HUES48 (cell line): ENCODE data around the gene TAB2.
A peak's percentile ranks its signal among the peaks of the same experiment; 100 is the strongest.
"Not testable (repeated sequence)": the region's sequence is repeated elsewhere in the genome, so short reads cannot be mapped to it uniquely, and the experiment has no call there.

Experiments used
- H3K27ac ChIP-seq: one replicate; pipeline ENCODE4 v1.7.0; 2013; ENCODE audit warnings: low read depth, low read length, inconsistent platforms
- H3K27me3 ChIP-seq: 2 replicates; pipeline ENCODE4 v1.6.1; 2013; ENCODE audit warnings: mild to moderate bottlenecking, low read length; ENCODE audit not compliant: control insufficient read depth, insufficient read depth
- H3K36me3 ChIP-seq: 2 replicates; pipeline ENCODE4 v1.6.1; 2013; ENCODE audit warnings: low read length; ENCODE audit not compliant: control insufficient read depth, insufficient read depth
- H3K4me1 ChIP-seq: 2 replicates; pipeline ENCODE4 v1.6.1; 2013; ENCODE audit warnings: mild to moderate bottlenecking, low read length; ENCODE audit not compliant: control insufficient read depth, insufficient read depth
- H3K4me3 ChIP-seq: 2 replicates; pipeline ENCODE4 v1.5.1; 2013; ENCODE audit warnings: mild to moderate bottlenecking, low read depth, low read length
- H3K9ac ChIP-seq: 2 replicates; pipeline ENCODE4 v1.6.1; 2013; ENCODE audit warnings: mild to moderate bottlenecking, low read depth, low read length, moderate library complexity
- H3K9me3 ChIP-seq: 2 replicates; pipeline ENCODE4 v1.6.1; 2013; ENCODE audit warnings: low read length; ENCODE audit not compliant: control insufficient read depth, insufficient read depth

Gene TAB2

DNA sequence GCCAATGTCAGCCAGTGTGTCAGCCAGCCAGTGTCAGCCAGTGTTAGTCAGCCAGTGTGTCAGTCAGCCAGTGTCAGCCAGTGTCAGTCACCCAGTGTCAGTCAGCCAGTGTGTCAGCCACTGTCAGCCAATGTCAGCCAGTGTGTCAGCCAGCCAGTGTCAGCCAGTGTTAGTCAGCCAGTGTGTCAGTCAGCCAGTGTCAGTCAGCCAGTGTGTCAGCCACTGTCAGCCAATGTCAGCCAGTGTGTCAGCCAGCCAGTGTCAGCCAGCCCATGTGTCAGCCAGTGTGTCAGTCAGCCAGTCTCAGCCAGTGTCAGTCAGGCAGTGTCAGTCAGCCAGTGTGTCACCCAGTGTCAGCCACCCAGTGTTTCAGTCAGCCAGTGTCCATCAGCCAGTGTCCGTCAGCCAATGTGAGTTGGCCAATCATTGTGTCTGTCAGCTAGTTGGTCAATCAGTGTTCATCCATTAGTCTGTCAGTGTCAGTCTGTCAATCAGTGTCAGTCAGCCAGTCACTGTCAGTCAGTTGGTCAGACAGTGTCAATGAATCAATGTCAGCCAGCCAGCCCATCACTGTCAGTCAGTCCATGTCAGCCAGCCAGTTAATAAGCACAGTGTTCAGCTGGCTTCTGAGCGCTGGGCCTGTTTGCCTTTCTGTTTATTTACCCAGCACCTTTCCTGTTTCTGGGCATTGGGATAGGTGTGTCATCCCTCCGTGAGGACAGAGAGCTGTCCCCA is 127.0 kb downstream of the TAB2 start:
- not testable (repeated sequence) for H3K4me3 ChIP-seq, H3K9ac ChIP-seq, H3K27me3 ChIP-seq, H3K27ac ChIP-seq, H3K4me1 ChIP-seq, H3K9me3 ChIP-seq, H3K36me3 ChIP-seq

- Histone ChIP-seq H3K36me3 (no peaks in the 10 kb centered on the region), H3K4me3 (no peak overlapping the region), H3K4me1 (no peaks in the 10 kb centered on the region), H3K27ac (no peak overlapping the region), H3K9me3 (no peaks in the 10 kb centered on the region), H3K27me3 (peaks cover 9% of the 10 kb centered on the region), H3K9ac (no peak overlapping the region)
Measured at GRCh38 chr6:149445095-149445466, 127.6 kb downstream of the TAB2 start.

- Histone ChIP-seq H3K27ac (no peak overlapping the region), H3K9me3 (no peaks in the 10 kb centered on the region), H3K9ac (no peak overlapping the region), H3K4me1 (no peaks in the 10 kb centered on the region; the same call in 1 of the 2 replicates), H3K36me3 (no peaks in the 10 kb centered on the region), H3K4me3 (no peak overlapping the region), H3K27me3 (peaks cover 14% of the 10 kb centered on the region)
Measured at GRCh38 chr6:149445573-149445972, 128.1 kb downstream of the TAB2 start.

GRCh38 chr6:149446791-149447376 is 129.4 kb downstream of the TAB2 start:
- H3K9ac ChIP-seq = no peak overlapping the region
- H3K4me3 ChIP-seq = no peak overlapping the region
- H3K4me1 ChIP-seq = no peaks in the 10 kb centered on the region; the same call in 1 of the 2 replicates
- peaks cover 27% of the 10 kb centered on the region for H3K27me3 ChIP-seq
- no peaks in the 10 kb centered on the region for H3K9me3 ChIP-seq
- H3K27ac ChIP-seq = no peak overlapping the region
- no peaks in the 10 kb centered on the region for H3K36me3 ChIP-seq

- no peak overlapping the region for H3K9ac ChIP-seq
- H3K9me3 ChIP-seq = no peaks in the 10 kb centered on the region
- H3K4me1 ChIP-seq = no peaks in the 10 kb centered on the region; the same call in 1 of the 2 replicates
- H3K36me3 ChIP-seq = no peaks in the 10 kb centered on the region
- peaks cover 38% of the 10 kb centered on the region for H3K27me3 ChIP-seq
- no peak overlapping the region for H3K4me3 ChIP-seq
- no peak overlapping the region for H3K27ac ChIP-seq
Measured at GRCh38 chr6:149448821-149449453, 131.4 kb downstream of the TAB2 start.

DNA sequence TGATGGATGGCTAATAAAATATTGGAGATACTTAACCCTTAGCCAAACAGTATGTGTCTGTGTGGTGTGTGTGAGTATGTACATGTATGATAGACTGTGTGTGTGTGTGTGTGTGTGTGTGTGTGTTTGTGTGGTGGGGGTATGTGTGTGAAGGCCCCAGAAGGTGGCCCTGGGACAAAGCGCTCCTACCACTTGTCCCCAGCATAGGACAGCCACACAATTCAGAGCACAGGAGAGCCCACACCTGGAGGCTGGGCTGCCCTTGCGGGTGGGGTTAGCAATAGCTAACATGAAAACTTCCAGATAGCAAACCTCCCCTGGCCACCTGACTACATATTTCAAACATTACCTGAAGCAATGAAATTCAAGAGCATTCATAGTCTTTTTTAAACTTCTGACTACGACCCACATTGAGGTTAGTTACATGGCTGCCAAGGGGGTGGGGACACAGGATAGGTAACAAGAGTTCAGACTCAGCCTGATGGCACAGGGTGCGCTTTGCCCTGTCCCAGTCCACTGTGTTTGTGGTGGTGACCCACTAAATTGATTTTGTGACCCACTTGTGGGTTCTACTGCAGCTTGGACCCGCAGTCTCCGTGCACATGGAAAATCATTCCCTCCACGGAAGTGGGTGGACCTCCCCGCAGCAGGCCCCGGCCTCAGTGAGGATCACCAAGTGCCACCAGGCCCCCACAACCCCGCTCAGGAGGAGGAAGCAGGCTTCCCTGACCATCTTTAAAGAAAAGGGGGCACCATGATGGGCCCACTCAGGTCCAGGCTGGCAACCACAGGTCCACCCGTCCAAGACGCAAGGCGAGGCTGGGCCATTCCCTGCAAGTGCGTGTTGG is 132.5 kb downstream of the TAB2 start:
- Histone ChIP-seq H3K4me3 (peak overlapping the region; percentile 68), H3K27ac (no peak overlapping the region), H3K27me3 (peaks cover 38% of the 10 kb centered on the region), H3K4me1 (no peaks in the 10 kb centered on the region; the same call in 1 of the 2 replicates), H3K36me3 (no peaks in the 10 kb centered on the region), H3K9me3 (no peaks in the 10 kb centered on the region), H3K9ac (no peak overlapping the region)

DNA sequence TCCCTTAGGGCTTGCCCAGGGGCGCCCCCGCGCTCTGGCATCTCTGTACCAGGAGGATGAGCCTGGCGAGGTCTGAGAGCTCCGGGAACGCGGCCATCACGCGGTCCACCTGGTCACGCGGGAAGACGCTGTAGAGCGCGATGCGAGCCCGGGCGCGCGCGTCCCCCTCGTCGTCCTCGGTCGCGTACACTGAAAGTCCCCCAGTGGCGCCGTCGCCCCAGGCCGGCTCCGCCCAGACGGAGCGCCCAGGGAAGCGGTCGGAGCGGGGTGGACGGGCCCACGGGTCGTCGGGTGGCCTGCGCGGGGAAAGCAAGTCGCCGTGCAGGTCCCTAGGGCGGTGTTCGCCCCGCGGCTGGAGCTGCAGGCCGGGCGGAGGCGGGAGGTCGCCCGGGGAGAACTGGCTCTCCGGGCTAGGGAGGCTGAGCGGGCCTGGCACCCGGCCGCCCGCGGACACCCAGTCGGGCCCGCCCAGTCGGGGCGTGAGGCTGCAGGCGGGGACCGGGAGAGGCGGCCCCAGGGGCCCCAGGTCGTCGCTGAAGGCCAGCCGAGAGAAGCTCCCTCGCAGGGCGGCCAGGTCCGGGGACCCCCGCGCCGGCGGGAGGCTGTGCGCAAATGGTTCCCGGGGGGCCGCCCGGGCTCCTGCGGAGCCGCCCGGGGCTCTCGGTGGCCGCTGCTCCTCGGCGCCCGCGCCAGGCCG is 133.3 kb downstream of the TAB2 start:
- Histone ChIP-seq H3K27ac (no peak overlapping the region), H3K9me3 (no peaks in the 10 kb centered on the region), H3K9ac (no peak overlapping the region), H3K27me3 (peaks cover 38% of the 10 kb centered on the region), H3K4me3 (peak overlapping the region; percentile 68), H3K4me1 (no peaks in the 10 kb centered on the region; the same call in 1 of the 2 replicates), H3K36me3 (no peaks in the 10 kb centered on the region)

DNA sequence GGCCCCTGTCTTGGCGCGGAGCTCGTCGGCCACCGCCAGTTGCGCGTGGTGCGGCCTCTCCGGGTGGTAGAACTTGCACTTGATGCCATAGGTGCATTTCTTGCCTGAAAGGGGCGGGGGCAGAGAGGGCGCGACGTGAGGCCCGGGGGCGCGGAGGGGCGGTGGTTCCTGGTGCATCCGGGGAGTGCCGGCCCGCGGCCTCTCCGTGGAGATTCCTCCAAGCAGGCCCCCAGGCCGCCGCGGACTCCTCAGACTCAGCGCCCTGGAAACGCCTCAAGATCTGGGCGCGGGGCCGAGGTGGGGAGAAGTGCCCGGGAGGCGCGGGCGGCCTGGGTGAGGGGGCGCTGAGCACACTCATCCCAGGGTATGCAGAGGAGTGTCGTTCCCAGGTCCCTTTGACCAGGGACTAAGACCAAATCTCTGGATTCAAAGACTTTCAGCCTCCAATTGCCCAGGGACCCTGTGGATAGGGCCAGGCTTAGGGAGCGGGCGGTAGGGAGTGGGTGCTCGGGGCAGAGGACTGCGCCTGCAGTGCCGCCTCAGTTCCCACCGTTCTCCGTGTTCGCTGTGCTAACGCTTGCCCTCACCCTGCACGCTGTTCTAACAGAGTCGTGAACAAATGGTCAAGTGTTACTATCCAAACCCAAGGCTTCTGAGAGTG is 134.0 kb downstream of the TAB2 start:
- peak overlapping the region; percentile 68 for H3K4me3 ChIP-seq

GRCh38 chr6:149452037-149452939 is 134.8 kb downstream of the TAB2 start:
- Histone ChIP-seq H3K4me1 (no peaks in the 10 kb centered on the region; the same call in 1 of the 2 replicates), H3K36me3 (no peaks in the 10 kb centered on the region), H3K9me3 (no peaks in the 10 kb centered on the region), H3K4me3 (peak overlapping the region; percentile 68), H3K27ac (no peak overlapping the region), H3K9ac (no peak overlapping the region), H3K27me3 (peaks cover 38% of the 10 kb centered on the region)

More for the DNA sequence above, 134.0 kb downstream of the TAB2 start:
- Histone ChIP-seq H3K27ac (no peak overlapping the region), H3K27me3 (peaks cover 38% of the 10 kb centered on the region), H3K9me3 (no peaks in the 10 kb centered on the region), H3K36me3 (no peaks in the 10 kb centered on the region), H3K9ac (no peak overlapping the region), H3K4me1 (no peaks in the 10 kb centered on the region; the same call in 1 of the 2 replicates)
